ENCODE results near the gene COQ8A. TPM values are rescaled to one million over a fixed set of nuclear protein-coding genes. Genes with fewer than 3 reads are reported as not detected.

COQ8A gene
- total and polyA plus RNA-seq, 4 donors = 11.4 to 37.5 (median 20.6) TPM

GRCh38 chr1:226985839-226986463 is 45.9 kb downstream of the COQ8A start:
- ATAC-seq (ENCODE audit: low FRiP score) (no peak), DNase-seq (peak in 1 of 2 donors; percentile 72)
- Histone ChIP-seq H3K27ac (ENCODE audit: low read depth in 1 of 2, low read length in 2 of 2) (no peak overlapping the region), H3K9me3 (ENCODE audit: control insufficient read depth, low read length) (no peaks in the 10 kb centered on the region), H3K27me3 (ENCODE audit: control insufficient read depth in 1 of 2, insufficient read depth in 2 of 2, low read length in 1 of 2) (no peaks in the 10 kb centered on the region), H3K36me3 (ENCODE audit: control insufficient read depth in 1 of 2, insufficient read depth in 2 of 2, low read length in 1 of 2) (peaks cover 2% of the 10 kb centered on the region in 2 donors), H3K4me1 (ENCODE audit: control insufficient read depth in 1 of 2, insufficient read depth in 2 of 2, low read length in 2 of 2) (peaks cover 0 to 2% of the 10 kb centered on the region in 2 donors), H3K4me3 (ENCODE audit: low read length in 2 of 2) (no peak overlapping the region)
- intact Hi-C loops (cut with DNase I) = no loop called here
- 64% methylated on average over 24 to 25 of the region's 25 CpGs for WGBS, 2 donors

DNA sequence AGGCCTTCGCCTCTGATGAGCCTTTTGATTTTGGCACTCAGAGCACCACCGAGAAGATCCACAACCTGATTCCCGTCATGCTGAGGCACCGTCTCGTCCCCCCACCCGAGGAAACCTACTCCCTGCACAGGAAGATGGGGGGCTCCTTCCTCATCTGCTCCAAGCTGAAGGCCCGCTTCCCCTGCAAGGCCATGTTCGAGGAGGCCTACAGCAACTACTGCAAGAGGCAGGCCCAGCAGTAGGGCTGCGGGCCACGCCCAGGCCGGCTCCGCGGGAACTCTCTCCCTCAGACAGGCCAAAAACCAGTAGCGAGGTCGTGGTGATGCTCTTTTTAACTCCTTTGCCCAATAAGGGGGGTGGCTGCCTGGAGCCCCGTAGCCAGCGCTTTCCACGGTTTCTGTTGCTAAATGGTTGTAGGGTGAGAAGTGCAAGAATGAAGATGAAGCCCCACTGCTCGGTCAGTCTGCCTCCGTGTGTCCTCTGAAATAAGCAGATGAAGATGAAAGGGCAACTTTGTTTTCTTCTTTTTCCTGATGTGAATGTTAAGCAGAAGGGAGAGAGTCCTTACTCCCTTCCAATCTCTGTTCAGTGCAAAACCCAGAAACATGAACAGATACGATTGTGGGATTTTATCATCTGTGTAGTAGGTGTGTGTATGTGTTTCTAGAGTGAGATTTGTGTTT is 46.5 kb downstream of the COQ8A start:
- DNase-seq (no peak), ATAC-seq (ENCODE audit: low FRiP score) (no peak)
- Histone ChIP-seq H3K9me3 (ENCODE audit: control insufficient read depth, low read length) (no peaks in the 10 kb centered on the region), H3K36me3 (ENCODE audit: control insufficient read depth in 1 of 2, insufficient read depth in 2 of 2, low read length in 1 of 2) (peaks cover 2% of the 10 kb centered on the region in 2 donors), H3K27ac (ENCODE audit: low read depth in 1 of 2, low read length in 2 of 2) (no peak overlapping the region), H3K4me3 (ENCODE audit: low read length in 2 of 2) (no peak overlapping the region), H3K27me3 (ENCODE audit: control insufficient read depth in 1 of 2, insufficient read depth in 2 of 2, low read length in 1 of 2) (no peaks in the 10 kb centered on the region), H3K4me1 (ENCODE audit: control insufficient read depth in 1 of 2, insufficient read depth in 2 of 2, low read length in 2 of 2) (peaks cover 0 to 2% of the 10 kb centered on the region in 2 donors)
- intact Hi-C loops (cut with DNase I) = no loop called here
- 92 to 93% methylated on average over 21 of the region's 21 CpGs for WGBS, 2 donors

- intact Hi-C loops (cut with DNase I) = no loop called here
- Histone ChIP-seq H3K9me3 (ENCODE audit: control insufficient read depth, low read length) (no peaks in the 10 kb centered on the region), H3K36me3 (ENCODE audit: control insufficient read depth in 1 of 2, insufficient read depth in 2 of 2, low read length in 1 of 2) (peaks cover 2% of the 10 kb centered on the region in 2 donors), H3K27me3 (ENCODE audit: control insufficient read depth in 1 of 2, insufficient read depth in 2 of 2, low read length in 1 of 2) (no peaks in the 10 kb centered on the region), H3K27ac (ENCODE audit: low read depth in 1 of 2, low read length in 2 of 2) (no peak overlapping the region), H3K4me1 (ENCODE audit: control insufficient read depth in 1 of 2, insufficient read depth in 2 of 2, low read length in 2 of 2) (peaks cover 0 to 2% of the 10 kb centered on the region in 2 donors), H3K4me3 (ENCODE audit: low read length in 2 of 2) (no peak overlapping the region)
- 91 to 92% methylated on average over 8 of the region's 8 CpGs for WGBS, 2 donors
- no peak for ATAC-seq (ENCODE audit: low FRiP score)
- peak in 1 of 2 donors; percentile 65 for DNase-seq
Observed at GRCh38 chr1:226987179-226987536, 47.1 kb downstream of the COQ8A start.

DNA sequence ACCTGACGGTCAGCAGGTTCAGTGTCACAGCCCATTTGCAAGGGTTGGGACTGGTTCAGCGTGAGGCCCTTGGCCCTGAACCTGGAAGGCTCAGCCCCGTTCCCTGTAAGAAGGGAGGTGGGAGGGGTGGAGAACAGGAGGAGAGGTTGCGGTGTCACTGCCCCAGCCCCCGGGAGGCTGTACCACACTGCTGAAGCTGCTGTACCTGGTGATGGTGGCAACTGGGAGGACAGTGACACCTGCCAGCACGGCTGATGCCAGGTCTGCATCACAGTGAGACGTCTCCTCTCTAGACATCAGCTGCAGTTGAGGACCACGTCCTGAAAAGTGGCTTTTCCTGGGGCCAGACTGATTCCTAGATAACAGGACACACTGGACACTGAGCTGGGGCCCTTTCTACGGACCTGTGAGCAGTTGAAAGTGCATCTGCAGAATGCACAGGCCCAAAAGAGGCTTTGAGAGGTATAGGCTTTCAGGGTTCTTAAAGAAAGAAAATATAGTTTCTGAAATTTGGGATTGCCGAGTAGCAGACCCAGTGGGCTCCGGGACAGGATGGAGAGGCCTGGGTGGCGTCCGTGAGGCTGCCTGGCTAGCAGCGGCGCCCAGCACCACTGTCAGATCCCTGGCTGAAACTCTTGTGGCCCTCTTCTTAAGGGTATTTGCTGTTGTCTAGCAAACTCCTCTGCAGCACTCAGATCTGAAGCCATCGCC is 47.7 kb downstream of the COQ8A start:
- Histone ChIP-seq H3K27ac (ENCODE audit: low read depth in 1 of 2, low read length in 2 of 2) (no peak overlapping the region), H3K9me3 (ENCODE audit: control insufficient read depth, low read length) (no peaks in the 10 kb centered on the region), H3K27me3 (ENCODE audit: control insufficient read depth in 1 of 2, insufficient read depth in 2 of 2, low read length in 1 of 2) (no peaks in the 10 kb centered on the region), H3K4me1 (ENCODE audit: control insufficient read depth in 1 of 2, insufficient read depth in 2 of 2, low read length in 2 of 2) (peaks cover 0 to 2% of the 10 kb centered on the region in 2 donors), H3K36me3 (ENCODE audit: control insufficient read depth in 1 of 2, insufficient read depth in 2 of 2, low read length in 1 of 2) (peaks cover 2% of the 10 kb centered on the region in 2 donors), H3K4me3 (ENCODE audit: low read length in 2 of 2) (no peak overlapping the region)
- no peak for ATAC-seq (ENCODE audit: low FRiP score)
- no peak for DNase-seq
- intact Hi-C loops (cut with DNase I) = no loop called here
- 88 to 91% methylated on average over 16 of the region's 16 CpGs for WGBS, 2 donors

- H3K4me3 ChIP-seq (ENCODE audit: low read length in 2 of 2) = no peak overlapping the region
- H3K27me3 ChIP-seq (ENCODE audit: control insufficient read depth in 1 of 2, insufficient read depth in 2 of 2, low read length in 1 of 2) = no peaks in the 10 kb centered on the region
- H3K27ac ChIP-seq (ENCODE audit: low read depth in 1 of 2, low read length in 2 of 2) = peak overlapping the region; percentile 4 to 19
- H3K9me3 ChIP-seq (ENCODE audit: control insufficient read depth, low read length) = no peaks in the 10 kb centered on the region
- peaks cover 0 to 2% of the 10 kb centered on the region in 2 donors for H3K4me1 ChIP-seq (ENCODE audit: control insufficient read depth in 1 of 2, insufficient read depth in 2 of 2, low read length in 2 of 2)
- DNase-seq = no peak
- H3K36me3 ChIP-seq (ENCODE audit: control insufficient read depth in 1 of 2, insufficient read depth in 2 of 2, low read length in 1 of 2) = peaks cover 2% of the 10 kb centered on the region in 2 donors
- ATAC-seq (ENCODE audit: low FRiP score) = no peak
- intact Hi-C loops (cut with DNase I) = no loop called here
- 45 to 52% methylated on average over 3 of the region's 3 CpGs for WGBS, 2 donors
Observed at GRCh38 chr1:226988334-226988666, 48.2 kb downstream of the COQ8A start.

DNA sequence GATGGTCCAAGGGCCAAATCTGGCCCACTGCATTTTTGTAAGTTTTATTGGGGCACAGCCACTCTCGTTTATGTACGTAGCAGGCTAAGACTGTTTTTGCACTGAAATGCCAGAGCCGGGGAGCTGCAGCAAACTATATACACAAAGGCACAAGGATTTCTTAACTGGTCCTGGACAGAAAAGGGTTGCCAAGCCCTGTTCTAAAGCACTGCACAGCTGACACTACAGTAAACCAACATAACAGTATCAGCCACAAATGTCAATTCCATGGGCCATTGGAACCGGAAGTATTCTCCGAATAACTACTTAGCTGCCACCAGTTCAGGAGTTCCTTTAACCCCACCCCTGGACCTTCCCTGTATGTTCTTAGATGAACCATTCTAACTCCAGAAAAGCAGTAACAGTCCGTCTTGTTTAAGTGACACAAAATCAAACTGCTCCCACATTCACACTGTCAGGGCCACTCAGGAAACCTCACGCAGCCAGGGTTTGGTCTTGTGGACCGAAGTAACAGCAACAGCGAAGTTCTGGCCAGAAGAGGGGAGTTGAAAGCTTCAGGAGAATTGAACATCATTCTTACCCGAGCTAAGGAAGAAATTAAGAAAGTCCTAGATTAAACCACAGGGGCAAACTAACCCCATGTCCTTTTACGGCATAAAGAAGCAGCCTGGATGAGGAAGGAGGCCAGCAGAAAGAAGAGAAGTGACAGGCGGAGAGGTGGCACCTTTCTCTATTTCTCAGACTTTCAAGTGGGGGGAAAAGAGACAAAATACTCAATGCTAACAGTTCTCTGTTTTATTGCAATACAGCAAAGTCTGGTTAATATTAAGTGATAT is 49.2 kb downstream of the COQ8A start:
- H3K36me3 ChIP-seq (ENCODE audit: control insufficient read depth in 1 of 2, insufficient read depth in 2 of 2, low read length in 1 of 2) = peaks cover 2% of the 10 kb centered on the region in 2 donors
- no peak for ATAC-seq (ENCODE audit: low FRiP score)
- no peak overlapping the region for H3K4me3 ChIP-seq (ENCODE audit: low read length in 2 of 2)
- peak overlapping the region; percentile 36 to 37 for H3K27ac ChIP-seq (ENCODE audit: low read depth in 1 of 2, low read length in 2 of 2)
- DNase-seq = no peak
- no peaks in the 10 kb centered on the region for H3K9me3 ChIP-seq (ENCODE audit: control insufficient read depth, low read length)
- intact Hi-C loops (cut with DNase I) = no loop called here
- no peaks in the 10 kb centered on the region for H3K27me3 ChIP-seq (ENCODE audit: control insufficient read depth in 1 of 2, insufficient read depth in 2 of 2, low read length in 1 of 2)
- WGBS, 2 donors = 28 to 37% methylated on average over 12 of the region's 12 CpGs
- peaks cover 0 to 2% of the 10 kb centered on the region in 2 donors for H3K4me1 ChIP-seq (ENCODE audit: control insufficient read depth in 1 of 2, insufficient read depth in 2 of 2, low read length in 2 of 2)

DNA sequence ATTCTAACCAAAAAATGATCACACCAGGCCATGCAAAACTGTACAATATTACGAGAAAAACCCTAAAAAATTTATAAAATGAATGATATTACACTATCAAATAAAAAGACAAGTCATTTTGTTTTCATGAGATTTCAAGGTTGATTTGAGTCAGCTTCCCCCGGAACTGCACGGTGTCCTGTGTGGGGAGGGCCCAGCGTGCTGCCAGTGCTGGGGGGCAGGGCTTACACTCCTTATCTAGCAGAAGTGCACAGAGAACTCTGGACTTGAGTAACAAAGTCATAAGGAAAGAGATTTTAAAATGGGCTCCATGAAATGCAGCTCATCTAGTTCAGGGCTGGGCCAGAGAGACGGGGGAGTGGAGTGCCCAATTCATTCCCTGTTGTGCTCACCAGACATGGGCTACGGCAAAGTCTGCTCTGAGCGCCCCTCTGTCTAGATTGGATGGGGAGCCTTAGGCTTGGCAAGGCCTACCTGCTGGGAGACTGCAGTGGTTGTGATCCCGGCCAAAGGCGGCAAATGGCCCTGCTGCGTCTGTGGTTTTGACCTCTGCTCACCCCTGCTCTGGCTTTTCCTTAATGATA is 50.1 kb downstream of the COQ8A start:
- H3K4me3 ChIP-seq (ENCODE audit: low read length in 2 of 2) = no peak overlapping the region
- 43 to 44% methylated on average over 10 of the region's 10 CpGs for WGBS, 2 donors
- peaks cover 2% of the 10 kb centered on the region in 2 donors for H3K36me3 ChIP-seq (ENCODE audit: control insufficient read depth in 1 of 2, insufficient read depth in 2 of 2, low read length in 1 of 2)
- no peaks in the 10 kb centered on the region for H3K27me3 ChIP-seq (ENCODE audit: control insufficient read depth in 1 of 2, insufficient read depth in 2 of 2, low read length in 1 of 2)
- no peak for ATAC-seq (ENCODE audit: low FRiP score)
- no peak for DNase-seq
- peaks cover 0 to 2% of the 10 kb centered on the region in 2 donors for H3K4me1 ChIP-seq (ENCODE audit: control insufficient read depth in 1 of 2, insufficient read depth in 2 of 2, low read length in 2 of 2)
- no peaks in the 10 kb centered on the region for H3K9me3 ChIP-seq (ENCODE audit: control insufficient read depth, low read length)
- H3K27ac ChIP-seq (ENCODE audit: low read depth in 1 of 2, low read length in 2 of 2) = peak overlapping the region; percentile 23 to 32
- intact Hi-C loops (cut with DNase I) = no loop called here

DNA sequence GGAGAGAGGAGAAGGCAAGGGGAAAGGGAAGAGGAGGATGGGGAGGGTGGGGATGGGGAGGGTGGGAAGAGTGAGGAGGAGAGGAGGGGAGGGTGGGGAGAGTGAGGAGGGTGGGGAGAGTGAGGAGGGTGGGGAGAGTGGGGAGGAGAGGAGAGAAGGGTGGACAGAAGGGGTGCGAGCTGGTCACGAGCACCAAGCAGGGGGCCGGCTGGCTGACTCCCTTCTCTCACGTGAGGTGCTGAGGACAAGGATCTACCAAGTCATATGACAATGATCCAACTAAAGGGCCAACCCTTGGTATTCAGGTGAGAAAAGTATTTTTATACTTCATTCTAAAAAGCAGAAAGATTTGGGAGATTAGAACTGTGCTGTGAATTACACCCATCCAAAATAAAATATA is 51.8 kb downstream of the COQ8A start:
- H3K36me3 ChIP-seq (ENCODE audit: control insufficient read depth in 1 of 2, insufficient read depth in 2 of 2, low read length in 1 of 2) = peaks cover 0 to 2% of the 10 kb centered on the region in 2 donors
- DNase-seq = no peak
- intact Hi-C loops (cut with DNase I) = no loop called here
- peaks cover 0 to 2% of the 10 kb centered on the region in 2 donors for H3K4me1 ChIP-seq (ENCODE audit: control insufficient read depth in 1 of 2, insufficient read depth in 2 of 2, low read length in 2 of 2)
- no peak for ATAC-seq (ENCODE audit: low FRiP score)
- H3K27me3 ChIP-seq (ENCODE audit: control insufficient read depth in 1 of 2, insufficient read depth in 2 of 2, low read length in 1 of 2) = no peaks in the 10 kb centered on the region
- H3K9me3 ChIP-seq (ENCODE audit: control insufficient read depth, low read length) = no peaks in the 10 kb centered on the region
- H3K27ac ChIP-seq (ENCODE audit: low read depth in 1 of 2, low read length in 2 of 2) = no peak overlapping the region
- 98 to 100% methylated on average over 4 of the region's 4 CpGs for WGBS, 2 donors
- H3K4me3 ChIP-seq (ENCODE audit: low read length in 2 of 2) = no peak overlapping the region

All from aorta (tissue), 5 donors.